HG02610 (cell line): ENCODE data around the gene EYS.

Experiments
- ATAC-seq: cut with Tn5 transposase; IDR thresholded peaks from one replicate; pipeline ENCODE4 v1.9.1; 2021; ENCODE audit warnings: mild to moderate bottlenecking, moderate library complexity; ENCODE audit not compliant: unreplicated experiment

Gene EYS

DNA sequence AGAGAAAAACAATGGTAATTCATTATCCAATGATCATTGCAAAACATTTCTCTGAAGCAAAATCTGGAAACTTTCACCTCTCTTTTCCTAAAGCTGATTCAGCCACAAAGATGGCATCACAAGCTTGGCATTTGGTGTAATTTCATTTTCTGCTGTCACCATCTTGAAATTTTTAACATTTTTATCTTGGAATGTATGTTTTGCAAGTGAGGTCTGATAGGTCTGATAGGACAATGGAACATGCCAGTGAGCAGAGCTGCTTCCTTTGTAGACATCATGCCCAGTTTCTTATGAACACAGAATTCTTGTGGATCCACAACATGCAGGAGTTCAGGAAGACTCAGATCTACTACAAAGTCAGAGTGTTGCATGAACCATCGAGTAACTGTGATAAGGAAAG lies 969.6 kb downstream of the EYS start:
- no peak for ATAC-seq

DNA sequence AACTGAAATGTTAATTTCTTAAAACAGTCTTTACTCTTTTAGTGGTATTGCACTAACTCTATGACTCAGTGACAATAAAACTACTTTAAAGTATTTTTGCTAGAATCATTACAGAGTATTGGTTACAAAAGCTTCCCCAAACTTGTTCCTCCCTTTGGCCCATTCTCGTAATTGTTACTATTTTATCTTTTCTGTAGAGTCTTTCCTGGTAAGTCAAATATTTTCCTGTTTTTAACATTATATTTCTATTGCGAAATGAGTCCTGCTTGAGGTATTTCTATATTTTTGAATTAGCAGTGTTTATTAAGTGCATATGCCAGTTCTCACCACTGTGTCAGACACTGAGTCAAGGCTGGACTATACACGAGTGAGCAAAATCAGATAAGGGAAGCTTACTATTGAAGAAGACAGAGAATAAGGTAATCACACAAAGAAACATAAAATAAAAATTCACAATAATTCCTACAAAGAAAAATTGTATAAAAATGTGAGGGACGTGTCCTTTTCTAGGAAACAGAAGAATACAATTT lies 970.5 kb downstream of the EYS start:
- ATAC-seq: no peak

DNA sequence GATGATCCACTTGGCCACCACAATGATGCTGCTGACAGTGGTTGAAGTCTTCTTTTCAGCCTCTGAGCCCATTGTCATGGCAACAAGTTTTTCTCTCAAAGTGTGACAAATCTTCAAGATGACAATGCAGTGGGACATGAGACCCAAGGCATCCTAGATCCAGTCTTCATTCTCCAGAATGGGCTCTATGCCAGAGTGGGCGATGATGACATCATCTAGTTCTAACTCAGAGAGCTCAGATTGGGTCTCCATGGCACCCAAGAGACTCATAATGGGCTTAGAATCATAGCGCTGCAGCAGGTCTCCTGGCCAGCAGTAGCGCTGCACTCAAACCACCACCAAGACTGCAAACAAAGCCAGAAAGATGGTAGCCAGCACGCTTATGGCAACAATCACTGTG lies 973.6 kb downstream of the EYS start:
- ATAC-seq: no peak

GRCh38 chr6:64732888-64733287 lies 974.1 kb downstream of the EYS start:
- no peak for ATAC-seq

- no peak for ATAC-seq
Measured at GRCh38 chr6:64729522-64729921, 977.5 kb downstream of the EYS start.

DNA sequence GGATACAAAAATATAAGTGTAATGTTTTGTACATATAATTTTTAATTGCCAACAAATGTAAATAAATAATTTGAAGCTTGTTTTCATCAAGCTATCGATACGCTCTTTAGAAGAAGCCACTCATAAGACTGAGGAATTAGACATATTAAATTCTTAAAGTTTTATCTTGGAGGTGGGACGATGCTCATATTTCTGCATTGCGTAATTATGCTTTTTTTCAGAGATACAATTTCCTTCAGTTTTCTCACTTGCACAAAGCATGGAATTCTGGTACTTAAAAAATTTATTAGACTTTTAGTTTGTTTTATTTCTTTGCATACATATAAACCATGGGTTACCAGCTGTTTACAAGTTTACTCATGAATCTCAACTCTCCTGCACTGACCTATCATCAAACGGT lies 980.0 kb downstream of the EYS start:
- ATAC-seq: no peak

GRCh38 chr6:64724091-64724490 lies 982.9 kb downstream of the EYS start:
- ATAC-seq: no peak

DNA sequence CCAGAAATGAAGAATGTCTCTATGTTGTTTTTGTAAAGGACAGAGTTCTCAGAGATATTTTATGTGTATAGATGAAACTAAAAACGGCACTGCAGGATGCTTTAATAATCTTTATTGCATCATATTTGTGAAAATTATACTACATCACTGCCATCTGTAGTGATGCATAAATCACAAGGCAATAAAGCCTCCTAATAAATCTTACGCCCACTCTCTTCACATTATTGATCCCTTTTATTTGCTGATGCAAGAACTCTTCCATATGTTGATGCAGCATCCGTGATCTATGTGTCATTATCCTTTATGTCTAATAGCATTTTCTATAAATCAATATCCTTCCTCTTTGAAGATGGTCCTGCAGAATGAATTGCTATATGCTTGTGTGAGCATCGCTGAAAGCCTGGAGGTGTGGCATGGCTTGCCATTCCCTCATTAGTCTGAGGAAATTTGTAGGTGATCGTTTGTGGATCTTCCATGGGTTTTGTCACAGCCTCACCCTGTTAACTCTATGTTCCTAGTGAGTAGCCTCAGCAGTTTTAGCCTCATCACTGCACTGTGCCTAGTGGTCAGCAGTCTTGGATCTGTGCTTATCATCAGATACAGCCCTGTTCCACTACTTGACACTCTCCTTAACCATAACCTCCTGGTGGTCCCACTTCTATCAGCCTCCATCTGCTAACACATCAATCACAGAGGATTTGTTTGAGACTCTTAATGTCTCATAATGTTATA lies 983.5 kb downstream of the EYS start:
- no peak for ATAC-seq

- ATAC-seq: no peak
Measured at GRCh38 chr6:64721865-64722264, 985.2 kb downstream of the EYS start.

- no peak for ATAC-seq
Measured at GRCh38 chr6:64717281-64717680, 989.7 kb downstream of the EYS start.

DNA sequence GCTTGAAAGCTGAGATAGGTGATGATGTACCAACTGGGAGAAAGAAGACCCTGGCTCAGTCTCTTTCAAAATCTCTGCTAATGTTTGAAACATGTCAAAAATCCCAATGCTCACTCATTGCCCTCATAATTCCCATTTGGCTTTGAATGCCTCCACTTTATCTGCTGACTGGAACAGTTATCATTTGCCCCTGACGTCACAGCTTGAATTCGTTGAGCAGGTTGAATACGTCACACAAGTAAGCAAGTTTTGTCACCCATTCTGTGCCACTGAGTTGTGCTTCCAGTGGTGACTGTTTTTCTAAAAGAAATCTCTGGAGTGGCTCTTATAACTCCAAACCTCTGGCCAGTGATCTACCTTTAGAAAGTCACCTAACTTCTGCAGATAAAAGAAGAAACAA lies 991.4 kb downstream of the EYS start:
- no peak for ATAC-seq

DNA sequence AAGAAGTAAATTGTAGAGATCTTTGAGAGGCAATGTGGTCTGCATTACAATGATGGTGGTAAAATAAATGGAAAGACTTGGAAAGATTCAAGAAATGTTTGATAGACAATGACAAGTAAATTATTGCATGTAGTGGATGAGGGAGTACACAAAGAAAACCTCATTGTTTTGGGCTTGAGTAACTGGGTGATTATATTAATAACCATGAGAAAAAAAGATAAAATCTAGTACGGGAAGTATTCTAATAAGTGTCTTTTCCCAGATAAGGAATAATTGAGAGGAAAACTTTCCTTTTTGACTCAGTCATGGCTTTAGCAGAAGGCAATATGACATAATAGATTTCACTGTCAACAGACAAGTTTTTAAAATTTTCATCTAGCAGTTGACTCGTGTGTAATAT lies 993.0 kb downstream of the EYS start:
- no peak for ATAC-seq

- no peak for ATAC-seq
Measured at GRCh38 chr6:64713175-64713574, 993.9 kb downstream of the EYS start.

DNA sequence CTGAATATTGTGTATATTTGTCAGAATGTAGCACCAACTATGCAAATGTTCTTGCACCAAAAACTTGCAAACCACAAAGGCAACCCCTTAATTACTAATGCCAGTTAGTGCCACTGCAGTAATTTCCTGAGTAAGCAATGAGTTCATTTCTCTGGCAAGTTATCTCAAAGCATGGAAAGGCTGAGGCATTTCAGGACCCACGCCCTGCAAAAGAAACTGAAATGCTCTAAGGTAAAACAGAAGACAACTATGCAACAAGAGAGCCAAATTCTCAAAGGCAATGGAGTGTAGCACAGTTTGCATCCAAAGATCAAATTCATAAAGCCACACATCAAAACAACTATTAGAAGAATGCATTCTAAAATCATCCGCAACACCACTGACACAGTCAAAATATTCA lies 994.4 kb downstream of the EYS start:
- ATAC-seq: no peak

DNA sequence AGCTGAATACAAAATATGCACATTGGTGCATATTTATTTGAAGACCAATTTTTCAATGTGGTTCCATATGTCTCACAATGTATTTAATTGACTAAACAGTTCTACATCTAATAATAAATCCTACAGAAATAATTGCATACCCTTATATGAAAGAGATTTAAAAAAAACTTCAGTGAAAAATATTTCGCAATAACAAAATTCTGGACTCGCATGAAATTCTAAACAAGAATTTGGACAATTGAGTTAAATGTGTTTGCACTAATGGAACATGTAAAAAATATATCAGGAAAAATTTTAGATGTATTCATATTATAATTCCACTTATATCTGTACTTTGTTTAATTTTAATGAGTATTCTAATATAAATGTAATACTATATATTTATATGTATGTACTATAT lies 1003.1 kb downstream of the EYS start:
- ATAC-seq: no peak

DNA sequence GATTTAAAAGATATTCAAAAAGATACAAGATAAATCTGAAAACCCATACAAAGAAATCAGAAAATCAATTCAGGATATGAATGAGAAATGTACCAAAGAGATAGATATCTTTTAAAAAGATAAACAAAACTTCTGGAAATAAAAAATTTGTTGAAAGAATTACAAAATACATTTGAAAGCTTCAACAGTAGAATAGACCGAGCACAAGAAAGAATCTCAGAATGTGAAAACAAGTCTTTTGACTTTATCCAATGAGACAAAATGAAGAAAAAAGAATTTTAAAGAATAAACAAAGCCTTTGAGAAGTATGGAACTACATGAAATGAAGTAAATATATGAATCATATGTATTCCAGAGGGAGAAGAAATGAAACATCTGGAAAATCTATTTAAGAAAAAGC lies 1011.0 kb downstream of the EYS start:
- ATAC-seq: no peak

GRCh38 chr6:64694356-64694755 lies 1012.7 kb downstream of the EYS start:
- ATAC-seq: no peak

DNA sequence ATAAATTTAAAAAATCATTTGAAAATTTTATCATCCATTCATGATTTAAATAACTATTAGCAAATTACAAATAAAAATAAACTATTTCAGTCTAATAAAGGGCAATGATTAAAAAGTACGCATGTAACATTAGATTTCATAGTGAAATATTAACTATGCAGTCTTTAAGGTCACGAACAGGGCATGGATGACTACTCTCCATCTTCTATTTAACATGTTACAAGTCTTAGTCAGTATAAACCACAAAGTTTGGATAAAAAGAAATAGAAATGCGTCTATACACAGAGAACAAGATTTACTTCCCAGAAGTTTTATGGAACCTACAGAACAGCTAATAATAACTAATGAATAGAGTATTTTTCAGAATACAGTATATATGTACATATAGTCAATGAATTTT lies 1016.0 kb downstream of the EYS start:
- ATAC-seq: no peak

DNA sequence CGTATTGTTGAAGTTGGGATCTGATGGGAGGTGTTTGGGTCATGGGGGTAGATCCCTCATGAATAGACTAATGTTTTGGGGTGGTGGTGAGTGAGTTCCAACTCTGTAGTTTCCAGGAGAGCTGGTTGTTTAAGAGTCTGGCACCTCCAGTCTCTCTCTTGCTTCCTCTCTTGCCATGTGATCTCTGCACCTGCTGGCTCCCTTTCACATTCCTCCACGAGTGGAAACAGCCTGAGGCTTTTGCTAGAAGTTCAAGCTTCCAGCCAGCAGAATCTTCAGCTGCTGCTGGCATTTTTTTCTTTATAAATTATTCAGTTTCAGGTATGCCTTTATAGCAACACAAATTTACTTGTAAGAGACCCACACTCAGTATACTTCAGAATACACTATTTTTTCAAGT lies 1021.6 kb downstream of the EYS start:
- ATAC-seq: no peak

DNA sequence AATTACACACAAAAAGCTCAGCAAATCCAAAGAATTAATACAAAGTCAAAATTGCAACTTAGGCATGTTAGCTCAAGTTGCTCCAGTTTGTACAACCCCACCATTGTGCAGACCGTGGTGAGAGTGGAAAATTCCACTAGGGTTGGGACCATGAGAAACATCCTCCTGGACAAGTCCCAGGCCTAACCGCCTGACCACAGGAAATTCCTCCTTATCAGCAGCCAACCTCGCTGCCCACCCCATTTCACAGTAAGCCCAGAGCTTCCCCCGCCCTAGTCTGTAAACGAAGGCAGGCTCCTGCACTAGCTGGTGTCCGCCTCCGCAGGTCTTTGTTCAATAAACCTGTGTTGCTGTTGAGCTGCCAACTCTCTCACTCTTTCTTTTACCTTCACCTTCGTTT lies 1023.3 kb downstream of the EYS start:
- ATAC-seq: no peak

DNA sequence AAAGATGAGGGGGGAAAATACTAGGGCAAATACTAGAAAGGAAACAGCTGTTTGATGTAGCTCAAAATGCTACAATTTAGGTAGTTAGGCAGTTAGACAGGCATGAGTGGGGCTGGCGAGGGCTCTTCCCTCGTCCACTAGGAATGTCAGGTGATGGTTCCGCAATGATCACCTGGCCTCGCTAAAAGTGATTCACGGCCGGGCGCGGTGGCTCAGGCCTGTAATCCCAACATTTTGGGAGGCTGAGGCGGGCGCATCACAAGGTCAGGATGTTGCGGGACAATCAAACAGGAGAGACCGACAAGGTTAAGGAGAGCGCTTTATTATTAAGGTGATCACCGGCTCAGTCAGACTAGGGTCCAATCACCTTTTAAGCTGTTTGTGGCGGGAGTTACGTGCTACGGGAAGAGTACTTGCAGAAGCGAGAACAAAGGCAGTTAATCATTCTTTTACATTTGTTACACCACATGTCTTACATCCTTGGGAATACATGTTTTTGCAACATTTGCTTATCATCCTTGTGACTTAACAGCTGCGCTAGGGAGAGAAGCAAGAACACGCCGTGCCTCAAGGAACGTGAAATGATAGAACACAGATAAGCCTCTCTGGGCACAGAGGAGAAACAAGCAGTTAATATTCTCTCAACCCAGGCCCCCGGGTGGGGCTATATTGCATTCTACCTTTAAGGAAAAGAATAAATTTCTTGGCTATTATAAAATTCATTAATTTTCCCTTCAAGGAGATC lies 1025.4 kb downstream of the EYS start:
- ATAC-seq: no peak

DNA sequence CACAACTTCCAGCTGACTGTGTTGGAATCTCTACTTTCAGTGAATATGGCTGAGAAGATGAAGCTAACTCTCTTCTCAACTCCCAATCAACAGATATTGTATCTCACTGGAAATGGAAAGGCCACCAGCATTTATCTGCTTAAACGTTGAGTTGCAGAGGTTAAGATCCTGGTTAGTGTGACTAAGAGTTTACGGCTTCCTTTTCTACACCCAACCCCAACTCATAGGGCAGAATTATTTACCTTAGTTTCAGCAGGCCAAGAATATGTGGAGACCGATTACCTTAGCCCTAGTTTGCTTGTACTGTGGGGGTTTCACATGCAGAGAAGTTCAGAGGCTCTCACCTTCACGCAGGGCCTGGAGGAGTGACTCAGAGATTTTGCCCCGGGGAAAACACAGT lies 1026.6 kb downstream of the EYS start:
- no peak for ATAC-seq
